Suppressor macrophage treated with lipopolysaccharide for 4 hours (primary cell): ENCODE results near the gene KIZ.
A peak's percentile ranks its signal among the peaks of the same experiment; 100 is the strongest.

Experiments used
- DNase-seq: peaks from one replicate; pipeline ENCODE4 v3.0.0-alpha.2; 2020

The KIZ gene

GRCh38 chr20:21125849-21126580 lies at the start of gene KIZ:
Gene KIZ (plus strand): TSS chr20:21126082. CDS start chr20:21126116, 34 bp downstream.
- DNase-seq, result peak; percentile 99

GRCh38 chr20:21077809-21078345 lies 48.0 kb upstream of the KIZ start:
- DNase-seq, result no peak

GRCh38 chr20:21082584-21082983 lies 43.3 kb upstream of the KIZ start:
- no peak for DNase-seq

- no peak for DNase-seq
Measured at GRCh38 chr20:21083825-21084325, 42.0 kb upstream of the KIZ start.

- no peak for DNase-seq
Measured at GRCh38 chr20:21087862-21088540, 37.9 kb upstream of the KIZ start.

- DNase-seq, result no peak
Measured at GRCh38 chr20:21089391-21089790, 36.5 kb upstream of the KIZ start.

GRCh38 chr20:21090111-21090618 lies 35.7 kb upstream of the KIZ start:
- DNase-seq, result peak; percentile 35

- DNase-seq, result no peak
Measured at GRCh38 chr20:21090721-21091120, 35.2 kb upstream of the KIZ start.

- DNase-seq, result no peak
Measured at GRCh38 chr20:21092806-21093205, 33.1 kb upstream of the KIZ start.

GRCh38 chr20:21096321-21097043 lies 29.4 kb upstream of the KIZ start:
- DNase-seq, result peak; percentile 45

- DNase-seq, result peak; percentile 73
Measured at GRCh38 chr20:21099751-21100577, 25.9 kb upstream of the KIZ start.

- peak; percentile 58 for DNase-seq
Measured at GRCh38 chr20:21100578-21101452, 25.1 kb upstream of the KIZ start.

GRCh38 chr20:21101453-21101931 lies 24.4 kb upstream of the KIZ start:
- no peak for DNase-seq

- no peak for DNase-seq
Measured at GRCh38 chr20:21101932-21102575, 23.8 kb upstream of the KIZ start.

GRCh38 chr20:21102603-21103311 lies 23.1 kb upstream of the KIZ start:
- peak; percentile 47 for DNase-seq

GRCh38 chr20:21103582-21104465 lies 22.1 kb upstream of the KIZ start:
- DNase-seq, result no peak

- no peak for DNase-seq
Measured at GRCh38 chr20:21104466-21104761, 21.5 kb upstream of the KIZ start.

GRCh38 chr20:21104921-21105320 lies 21.0 kb upstream of the KIZ start:
- no peak for DNase-seq
